HG03342 (cell line): ENCODE results near the gene TRAP1.
A peak's percentile ranks its signal among the peaks of the same experiment; 100 is the strongest.
"Not testable (repeated sequence)": the region's sequence is repeated elsewhere in the genome, so short reads cannot be mapped to it uniquely, and the experiment has no call there.

Experiments
- ATAC-seq: cut with Tn5 transposase; IDR thresholded peaks from one replicate; pipeline ENCODE4 v1.9.1; 2021; ENCODE audit warnings: mild to moderate bottlenecking, moderate library complexity; ENCODE audit not compliant: unreplicated experiment

The TRAP1 gene

GRCh38 chr16:3618769-3619141 is 98.6 kb downstream of the TRAP1 start:
- no peak for ATAC-seq

- no peak for ATAC-seq
Measured at GRCh38 chr16:3612510-3613466, 104.5 kb downstream of the TRAP1 start.

- ATAC-seq: peak; percentile 78
Measured at GRCh38 chr16:3611146-3611975, 106.0 kb downstream of the TRAP1 start, which contains the start of gene SLX4. TSS of gene SLX4 (minus strand) at chr16:3611606. CDS start at chr16:3608964, 2,642 bp downstream.

GRCh38 chr16:3610698-3611145 is 106.6 kb downstream of the TRAP1 start:
- ATAC-seq: no peak

GRCh38 chr16:3609895-3610697 is 107.2 kb downstream of the TRAP1 start:
- no peak for ATAC-seq

GRCh38 chr16:3608976-3609375 is 108.3 kb downstream of the TRAP1 start:
- ATAC-seq: not testable (repeated sequence)

GRCh38 chr16:3608069-3608468 is 109.3 kb downstream of the TRAP1 start:
- no peak for ATAC-seq
